HG03097 (cell line): ENCODE results near the gene DESI2.
A peak's percentile ranks its signal among the peaks of the same experiment; 100 is the strongest.
"Not testable (repeated sequence)": the region's sequence is repeated elsewhere in the genome, so short reads cannot be mapped to it uniquely, and the experiment has no call there.

Experiments used
- ATAC-seq: cut with Tn5 transposase; IDR thresholded peaks from one replicate; pipeline ENCODE4 v1.9.1; 2021; ENCODE audit not compliant: unreplicated experiment, low FRiP score

Gene DESI2

DNA sequence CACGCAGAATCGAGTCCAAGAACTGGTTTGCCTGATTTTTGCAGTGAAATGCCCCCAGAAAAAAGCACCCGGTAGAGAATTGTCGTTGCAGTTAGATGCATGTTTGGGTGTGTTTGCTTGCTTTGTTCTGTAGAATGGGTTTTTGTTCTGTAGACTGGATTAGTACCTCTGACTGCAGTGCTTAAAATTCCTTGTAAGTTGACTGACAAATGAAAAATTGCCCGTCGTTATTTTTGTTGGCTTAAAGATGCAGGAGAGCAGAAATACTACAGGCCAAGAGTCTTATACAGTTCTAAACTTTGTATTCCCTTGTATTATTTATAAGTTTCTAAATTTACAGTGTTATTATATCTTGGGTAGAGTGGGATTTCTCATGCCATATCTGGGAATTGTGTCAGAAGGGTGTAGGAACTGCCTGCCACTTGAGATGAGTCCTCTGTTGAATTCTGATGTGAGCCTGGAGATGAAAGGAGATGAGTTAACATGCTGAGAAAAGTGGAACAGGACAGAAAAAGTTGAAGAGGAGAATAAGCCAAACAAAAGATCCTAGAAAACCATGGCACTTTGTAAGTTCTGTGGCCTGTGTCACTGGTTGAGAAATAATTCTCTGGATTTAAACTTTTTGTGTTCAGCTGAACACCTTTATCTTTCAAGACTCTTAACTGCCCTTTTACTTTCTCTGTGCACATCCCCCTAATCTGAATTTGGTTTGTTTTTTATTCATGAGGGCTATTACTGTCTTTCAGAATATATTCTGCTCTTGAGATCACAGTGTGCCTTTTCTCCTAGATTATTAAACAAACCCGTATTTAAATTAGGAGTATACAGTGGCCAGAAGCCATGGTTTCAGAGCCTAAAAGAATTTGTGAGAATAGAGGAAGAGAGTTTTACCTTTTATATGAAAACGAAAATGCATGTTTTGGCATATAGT, 1.4 kb downstream of the DESI2 start:
- ATAC-seq = no peak

DNA sequence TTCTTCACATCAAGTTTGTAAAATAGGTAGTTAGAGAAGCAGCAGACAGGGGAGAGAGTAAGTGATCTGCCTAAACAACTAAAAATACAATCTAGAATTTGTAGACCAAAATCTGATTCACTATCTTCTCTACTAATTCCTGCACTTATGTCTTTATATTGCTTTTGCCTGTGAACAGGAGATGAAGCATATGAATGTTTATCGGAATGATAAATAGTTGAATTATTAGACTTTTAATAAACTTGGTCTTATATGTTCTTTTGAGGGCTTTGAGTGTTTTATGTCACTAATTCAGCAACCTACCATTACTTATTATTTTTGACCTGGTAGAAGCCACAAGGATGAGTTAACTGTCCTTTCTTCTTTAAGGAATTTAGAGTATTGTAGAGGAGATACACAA, 2.3 kb downstream of the DESI2 start:
- ATAC-seq = no peak

DNA sequence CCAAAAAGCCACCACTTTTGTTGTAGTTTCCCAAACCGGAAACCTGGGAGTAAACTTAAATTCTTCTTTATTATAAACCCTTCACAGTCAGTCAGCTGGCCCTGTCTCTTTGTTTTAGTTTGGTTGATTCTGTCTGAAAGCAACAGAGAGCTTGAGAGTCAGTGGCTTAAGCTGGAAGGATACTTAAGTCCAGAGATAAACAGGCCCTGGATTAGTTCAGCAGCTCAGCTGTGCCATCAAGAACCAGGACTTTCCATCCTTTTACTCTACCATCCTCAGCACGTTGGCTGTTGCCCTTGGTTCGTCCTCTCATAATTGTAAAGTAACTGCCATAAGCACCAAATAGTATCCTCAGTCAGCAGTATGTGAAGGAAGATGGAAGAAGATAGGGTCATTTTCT, 4.5 kb downstream of the DESI2 start:
- ATAC-seq = no peak

- ATAC-seq = no peak
Measured at GRCh38 chr1:244659694-244660093, 6.8 kb downstream of the DESI2 start.

GRCh38 chr1:244660595-244660994, 7.7 kb downstream of the DESI2 start:
- no peak for ATAC-seq

GRCh38 chr1:244661569-244662312, 8.8 kb downstream of the DESI2 start:
- not testable (repeated sequence) for ATAC-seq

DNA sequence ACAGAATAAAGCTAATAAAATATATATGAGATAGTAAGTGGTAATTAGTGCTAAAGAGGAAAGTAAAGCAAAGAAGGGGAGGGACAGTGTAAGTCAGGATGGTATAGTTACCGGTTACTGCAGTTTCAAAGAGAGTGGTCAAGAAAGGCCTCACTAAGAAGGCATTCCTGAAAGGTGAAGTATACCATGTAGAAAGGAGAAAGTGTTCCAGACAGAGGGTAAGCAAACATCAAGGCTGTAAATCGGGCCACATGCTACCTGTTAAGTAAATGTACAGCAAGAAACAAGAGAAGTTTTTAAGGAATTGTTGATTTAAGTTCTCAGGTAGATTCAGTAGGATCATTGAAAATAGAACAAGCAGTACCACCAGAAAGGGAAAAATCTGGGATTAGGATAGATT, 9.7 kb downstream of the DESI2 start:
- ATAC-seq = no peak

DNA sequence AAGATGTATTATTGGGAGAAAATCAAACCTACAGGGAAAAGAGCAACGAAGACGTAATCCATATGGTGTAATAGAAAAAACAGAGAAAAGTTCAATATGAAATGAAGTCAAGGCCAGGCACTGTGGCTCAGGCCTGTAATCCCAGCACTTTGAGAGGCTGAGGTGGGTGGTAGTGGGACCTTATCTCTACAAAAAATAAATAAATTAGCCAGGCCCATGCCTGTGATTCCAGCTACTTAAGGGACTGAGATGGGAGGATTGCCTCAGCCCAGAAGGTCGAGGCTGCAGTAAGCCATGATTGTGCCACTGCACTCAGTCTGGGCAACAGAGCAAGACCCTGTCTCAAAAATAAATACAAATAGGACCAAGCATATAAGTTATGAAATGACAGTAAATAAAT, 11.4 kb downstream of the DESI2 start:
- no peak for ATAC-seq

DNA sequence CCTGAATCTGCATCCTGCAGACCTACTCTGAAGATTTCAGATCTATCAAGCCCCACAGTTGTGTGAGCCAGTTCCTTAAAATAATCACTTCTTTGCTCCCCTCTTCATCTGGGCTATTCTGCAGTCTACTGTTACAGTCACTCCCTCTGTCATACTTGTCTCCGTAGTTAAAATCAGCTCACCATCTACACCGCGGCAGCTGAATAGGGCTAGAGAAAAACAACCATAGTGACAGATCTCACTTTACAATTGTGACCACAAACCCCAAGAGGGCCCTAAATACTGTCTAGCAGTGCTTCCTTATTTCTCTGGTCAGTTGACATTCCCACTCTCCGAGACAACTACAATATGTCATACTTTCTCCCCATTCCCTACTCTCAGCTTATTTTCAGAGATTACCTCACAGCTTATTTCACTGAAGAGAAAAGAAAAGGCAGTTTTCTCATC, 12.9 kb downstream of the DESI2 start:
- ATAC-seq = peak; percentile 89

DNA sequence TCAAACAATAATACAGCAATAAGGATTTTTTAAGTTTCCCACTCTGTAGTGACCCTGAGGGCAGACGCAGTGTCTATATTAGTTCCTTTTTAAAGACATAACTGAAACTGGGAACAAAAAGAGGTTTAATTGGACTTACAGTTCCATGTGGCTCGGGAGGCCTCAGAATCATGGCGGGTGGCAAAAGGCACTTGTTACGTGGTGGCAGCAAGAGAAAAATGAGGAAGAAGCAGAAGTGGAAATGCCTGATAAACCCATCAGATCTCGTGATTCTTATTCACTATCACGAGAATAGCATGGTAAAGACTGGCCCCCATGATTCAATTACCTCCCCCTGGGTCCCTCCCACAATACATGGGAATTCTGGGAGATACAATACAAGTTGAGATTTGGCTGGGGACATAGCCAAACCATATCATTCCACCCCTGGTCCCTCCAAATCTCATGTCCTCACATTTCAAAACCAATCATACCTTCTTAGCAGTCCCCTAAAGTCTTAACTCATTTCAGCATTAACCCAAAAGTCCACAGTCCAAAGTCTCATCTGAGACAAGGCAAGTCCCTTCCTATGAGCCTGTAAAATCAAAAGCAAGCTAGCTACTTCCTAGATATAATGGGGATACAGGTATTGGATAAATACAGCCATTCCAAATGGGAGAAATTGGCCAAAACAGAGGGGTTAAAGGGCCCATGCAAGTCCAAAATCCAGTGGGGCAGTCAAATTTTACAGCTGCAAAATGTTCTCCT, 13.9 kb downstream of the DESI2 start:
- not testable (repeated sequence) for ATAC-seq

GRCh38 chr1:244667797-244668196, 14.9 kb downstream of the DESI2 start:
- no peak for ATAC-seq

DNA sequence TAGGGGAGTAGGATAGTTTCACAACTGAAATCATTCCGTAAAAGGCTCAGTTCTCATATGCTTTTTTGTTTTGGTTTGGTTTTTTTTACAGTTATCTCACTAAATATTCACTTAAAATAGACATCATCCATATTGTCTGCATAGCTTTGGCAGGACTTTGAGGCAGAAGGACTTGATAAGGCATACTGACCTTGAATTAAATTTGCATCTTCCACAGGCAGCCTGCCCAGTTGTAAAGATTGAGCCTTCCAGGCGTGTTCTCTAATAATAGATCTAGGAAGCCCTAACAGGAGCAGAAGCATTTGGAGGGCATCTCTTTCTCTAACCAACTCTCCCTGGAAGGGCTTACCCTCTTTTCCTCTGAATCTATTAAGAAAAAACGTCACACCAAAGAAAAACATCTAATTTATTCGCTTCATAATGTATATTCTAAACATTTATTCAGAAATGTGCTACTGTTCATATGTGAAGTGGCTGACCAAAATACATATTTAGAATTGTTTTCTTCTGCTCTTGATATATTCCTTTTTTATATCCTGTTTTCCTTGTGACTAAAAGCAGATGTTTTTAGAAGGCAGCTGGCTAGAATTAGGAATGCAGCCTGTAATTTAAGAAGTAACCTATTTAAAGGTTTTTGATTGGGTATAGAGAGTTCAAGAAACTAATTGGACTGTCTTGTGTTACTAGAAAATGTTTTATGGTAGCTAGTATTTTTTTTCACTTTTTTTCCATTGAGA, 20.2 kb downstream of the DESI2 start:
- no peak for ATAC-seq

DNA sequence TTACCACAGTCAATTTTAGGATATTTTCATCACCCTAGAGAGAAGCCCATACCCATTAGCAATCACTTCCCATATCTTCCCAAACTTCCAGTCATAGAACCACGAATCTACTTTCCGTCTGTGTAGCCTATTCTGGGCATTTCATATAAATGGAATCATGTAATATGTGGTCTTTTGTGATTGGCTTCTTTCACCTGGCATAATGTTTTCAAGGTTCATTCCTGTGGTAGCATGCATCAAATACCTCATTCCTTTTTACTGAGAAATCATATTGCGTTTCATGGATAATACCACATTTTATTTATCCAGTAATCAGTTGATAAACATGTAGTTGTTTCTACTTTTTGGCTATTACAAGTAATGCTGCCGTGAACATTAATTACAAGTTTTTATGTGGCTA, 21.5 kb downstream of the DESI2 start:
- no peak for ATAC-seq

DNA sequence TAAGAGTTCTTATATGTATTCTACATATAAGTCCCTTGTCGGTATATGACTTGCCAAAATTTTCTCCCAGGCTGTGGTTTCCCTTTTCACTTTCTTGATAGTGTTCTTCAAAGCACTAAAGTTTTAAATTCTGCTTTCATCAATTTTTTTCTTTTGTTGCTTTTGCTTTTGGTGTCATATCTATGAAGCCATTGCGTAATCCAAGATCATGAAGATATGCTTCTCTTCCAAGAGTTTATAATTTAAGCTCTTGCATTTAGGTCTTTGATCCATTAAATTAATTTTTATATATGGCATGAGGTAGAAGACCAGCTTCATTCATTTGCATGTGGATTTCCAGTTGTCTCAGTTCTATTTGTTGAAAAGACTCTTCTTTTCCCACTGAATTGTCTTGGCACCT, 22.2 kb downstream of the DESI2 start:
- no peak for ATAC-seq

- no peak for ATAC-seq
Measured at GRCh38 chr1:244678697-244679096, 25.8 kb downstream of the DESI2 start.

- no peak for ATAC-seq
Measured at GRCh38 chr1:244680667-244681066, 27.7 kb downstream of the DESI2 start.

- not testable (repeated sequence) for ATAC-seq
Measured at GRCh38 chr1:244682087-244682486, 29.2 kb downstream of the DESI2 start.

GRCh38 chr1:244695937-244696336, 43.0 kb downstream of the DESI2 start:
- no peak for ATAC-seq

DNA sequence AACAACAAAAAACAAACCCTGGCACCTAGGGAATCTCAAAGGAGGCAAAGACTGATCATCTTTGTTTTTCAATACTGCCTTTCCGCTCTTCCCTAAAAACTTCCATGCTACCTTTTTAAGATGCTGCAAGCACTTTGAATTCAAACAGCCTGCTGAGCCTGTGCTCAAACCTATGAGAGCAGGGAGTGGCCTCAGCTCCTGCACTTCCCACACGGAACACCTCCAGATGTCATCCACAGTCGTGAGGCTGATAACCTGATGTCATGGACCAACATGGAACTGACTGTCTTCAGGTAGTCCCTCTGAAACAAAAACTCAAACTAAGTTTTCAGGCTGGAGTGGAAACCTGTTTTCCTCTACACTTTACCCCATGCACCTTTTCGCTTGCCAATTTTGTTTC, 46.8 kb downstream of the DESI2 start:
- no peak for ATAC-seq

- ATAC-seq = no peak
Measured at GRCh38 chr1:244700808-244701207, 47.9 kb downstream of the DESI2 start.
